Neural crest cell (in vitro differentiated cells): Measurements from ENCODE around the gene NPLOC4. TPM values are rescaled to one million over a fixed set of nuclear protein-coding genes. Genes with fewer than 3 reads are reported as not detected.
A peak's percentile ranks its signal among the peaks of the same experiment; 100 is the strongest.

Experiments
- DNase-seq: peaks from one replicate; pipeline ENCODE4 v3.0.0; 2021; ENCODE audit warnings: low read depth, mixed read lengths, low spot score
- H3K27ac Mint-ChIP-seq: one replicate; pipeline ENCODE4 v1.8.0; 2021; ENCODE audit warnings: mild to moderate bottlenecking, mixed read lengths; ENCODE audit not compliant: unreplicated experiment
- H3K27me3 Mint-ChIP-seq: 2 replicates; pipeline ENCODE4 v1.8.0; 2021; ENCODE audit warnings: low read depth, mild to moderate bottlenecking, mixed read lengths
- H3K36me3 Mint-ChIP-seq: 2 replicates; pipeline ENCODE4 v1.8.0; 2021; ENCODE audit warnings: low read depth, mild to moderate bottlenecking, mixed read lengths
- H3K4me1 Mint-ChIP-seq: 2 replicates; pipeline ENCODE4 v1.8.0; 2021; ENCODE audit warnings: mixed read lengths
- H3K4me3 Mint-ChIP-seq: one replicate; pipeline ENCODE4 v1.8.0; 2021; ENCODE audit warnings: mild to moderate bottlenecking, mixed read lengths
- H3K9me3 Mint-ChIP-seq: 2 replicates; pipeline ENCODE4 v1.8.0; 2021; ENCODE audit warnings: mixed read lengths
- CTCF ChIP-seq: fragments of 200-600 bp; sonication (generic); conservative IDR thresholded peaks from 2 replicates; pipeline ENCODE4 v1.5.0; 2021; ENCODE audit warnings: antibody characterized with exemption, mild to moderate bottlenecking
- total RNA-seq: library from RNA; stranded (reverse); gene quantifications from 2 replicates; pipeline ENCODE4 v1.2.1, GENCODE V29; 2021

NPLOC4 gene
- total RNA-seq, 1 donor from 2014 or later = 97.7 TPM

GRCh38 chr17:81509972-81510784 lies 126.7 kb downstream of the NPLOC4 start:
- no peak for TF ChIP-seq CTCF
- peak overlapping the region; percentile 96 for H3K4me3 Mint-ChIP-seq
- H3K4me1 Mint-ChIP-seq = peaks cover 41% of the 10 kb centered on the region
- DNase-seq = no peak
- H3K27ac Mint-ChIP-seq = peak overlapping the region; percentile 95
- H3K9me3 Mint-ChIP-seq = no peaks in the 10 kb centered on the region
- peaks cover 41% of the 10 kb centered on the region for H3K36me3 Mint-ChIP-seq
- H3K27me3 Mint-ChIP-seq = peaks cover 61% of the 10 kb centered on the region

GRCh38 chr17:81509207-81509971 lies 127.5 kb downstream of the NPLOC4 start:
- Mint-ChIP-seq H3K4me3 (peak overlapping the region; percentile 96), H3K36me3 (peaks cover 44% of the 10 kb centered on the region), H3K27me3 (peaks cover 64% of the 10 kb centered on the region), H3K9me3 (peaks cover 3% of the 10 kb centered on the region), H3K4me1 (peaks cover 40% of the 10 kb centered on the region), H3K27ac (peak overlapping the region; percentile 16)
- no peak for TF ChIP-seq CTCF
- no peak for DNase-seq

DNA sequence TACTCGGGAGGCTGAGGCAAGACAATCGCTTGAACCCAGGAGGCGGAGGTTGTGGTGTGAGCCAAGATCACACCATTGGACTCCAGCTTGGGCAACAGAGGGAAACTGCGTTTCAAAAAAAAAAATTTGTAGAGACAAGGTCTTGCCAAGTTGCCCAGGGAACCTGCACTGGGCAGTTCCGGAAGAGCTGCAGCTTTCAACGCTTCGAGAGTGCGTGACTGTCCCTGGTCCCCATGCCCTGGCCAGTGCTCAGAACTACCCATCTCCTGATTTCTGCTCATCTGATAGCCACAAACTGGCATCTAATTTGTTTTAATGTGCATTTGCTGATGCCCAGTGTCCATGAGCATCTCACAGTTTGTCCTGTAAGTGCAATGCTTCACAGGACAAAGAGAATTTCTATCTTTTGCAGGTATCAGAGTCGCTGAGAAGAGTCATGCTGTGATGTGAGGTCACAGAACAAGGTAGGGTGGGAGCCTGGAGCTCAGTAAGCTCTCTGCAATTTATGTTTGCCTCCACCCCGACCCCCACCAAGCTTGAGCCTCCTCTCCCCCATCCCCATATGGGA lies 128.2 kb downstream of the NPLOC4 start:
- H3K27ac Mint-ChIP-seq = no peak overlapping the region
- DNase-seq = no peak

More for the DNA sequence above, 128.2 kb downstream of the NPLOC4 start:
- Mint-ChIP-seq H3K27me3 (peaks cover 64% of the 10 kb centered on the region), H3K36me3 (peaks cover 44% of the 10 kb centered on the region), H3K4me3 (peak overlapping the region; percentile 96), H3K4me1 (peaks cover 39% of the 10 kb centered on the region), H3K9me3 (peaks cover 3% of the 10 kb centered on the region)
- no peak for TF ChIP-seq CTCF

Other genes with a start within 250 kb of the NPLOC4 start
- gene BAHCC1, start 241.7 kb downstream of the NPLOC4 start, total RNA-seq = 57.4 and 61.3 TPM in 2 replicates
- 4,235 and 4,315 TPM in 2 replicates for gene ACTG1, start 124.3 kb downstream of the NPLOC4 start, total RNA-seq
- gene FSCN2, start 108.7 kb downstream of the NPLOC4 start, total RNA-seq = 0.43 and 0.56 TPM in 2 replicates
- gene FAAP100, start 84.8 kb downstream of the NPLOC4 start, total RNA-seq = 45.0 and 48.3 TPM in 2 replicates
- 1.5 and 1.6 TPM in 2 replicates for gene TSPAN10, start 84 bp upstream of the NPLOC4 start, total RNA-seq
- gene PDE6G, start 19.4 kb upstream of the NPLOC4 start, total RNA-seq = 0.45 and 0.79 TPM in 2 replicates
- 25.5 and 28.2 TPM in 2 replicates for gene OXLD1, start 29.5 kb upstream of the NPLOC4 start, total RNA-seq
- gene CCDC137, start 29.6 kb upstream of the NPLOC4 start, total RNA-seq = 37.0 and 38.3 TPM in 2 replicates
- gene ARL16, start 46.7 kb upstream of the NPLOC4 start, total RNA-seq = 51.0 and 53.7 TPM in 2 replicates
- gene HGS, start 46.9 kb upstream of the NPLOC4 start, total RNA-seq = 103 and 108 TPM in 2 replicates
- 106 TPM in 2 replicates for gene MRPL12, start 66.3 kb upstream of the NPLOC4 start, total RNA-seq
- 27.1 and 28.8 TPM in 2 replicates for gene SLC25A10, start 75.2 kb upstream of the NPLOC4 start, total RNA-seq
- not detected in 2 replicates for gene GCGR, start 167.0 kb upstream of the NPLOC4 start, total RNA-seq
- 189 and 200 TPM in 2 replicates for gene MCRIP1, start 196.2 kb upstream of the NPLOC4 start, total RNA-seq
- not detected in 2 replicates for gene PPP1R27, start 197.9 kb upstream of the NPLOC4 start, total RNA-seq
- 364 and 368 TPM in 2 replicates for gene P4HB, start 223.4 kb upstream of the NPLOC4 start, total RNA-seq
- 405 and 429 TPM in 2 replicates for gene ARHGDIA, start 234.2 kb upstream of the NPLOC4 start, total RNA-seq